Gastrocnemius medialis (tissue), 4 donors: Measurements from ENCODE around the gene COA8.

Experiments used
- CTCF ChIP-seq, 5 experiments: fragments of 450-650 bp in 3 of 5; fragments of 200-600 bp in 2 of 5; sonication (generic) in 2 of 5; IDR thresholded peaks in 4 of 5; conservative IDR thresholded peaks in 1 of 5; 1 replicate in 4 of 5; 2 replicates in 1 of 5; pipeline ENCODE4 v1.5.1; 2016 to 2019; ENCODE audit warnings: antibody characterized with exemption in 5 of 5, mild to moderate bottlenecking in 3 of 5, moderate library complexity in 3 of 5
- POLR2A ChIP-seq, 2 donors: fragments of 450-650 bp; IDR thresholded peaks; one replicate each; pipeline ENCODE4 v1.6.1; 2017; ENCODE audit warnings: antibody characterized with exemption in 2 of 2, mild to moderate bottlenecking in 2 of 2, moderate library complexity in 2 of 2

- TF ChIP-seq POLR2A (IDR thresholded peaks at IDR 0.05) (no peak), CTCF (IDR thresholded peaks at IDR 0.05 in 4 of 5, conservative IDR thresholded peaks at IDR 0.05 in 1 of 5) (no peak)
These were observed 463 bp downstream of the COA8 start for GRCh38 chr14:103563226-103563620.
